Dermis microvascular lymphatic vessel endothelial cell (primary cell): ENCODE measurements around the gene UGCG. TPM values are rescaled to one million over a fixed set of nuclear protein-coding genes. Genes with fewer than 3 reads are reported as not detected.
"Not testable (repeated sequence)": the region's sequence is repeated elsewhere in the genome, so short reads cannot be mapped to it uniquely, and the experiment has no call there.

Source experiments
- DNase-seq, 2 donors: peaks; one replicate each; pipeline versions ENCODE4 v3.0.0 to v3.0.0-alpha.2; 2010; ENCODE audit warnings: low read depth in 2 of 2
- total RNA-seq: library from RNA; depleted of rRNA; stranded (reverse); fragments of >200 nt; gene quantifications from 2 replicates; pipeline ENCODE4 v1.2.1, GENCODE V29; 2014

Gene UGCG
- total RNA-seq, 1 donor from 2014 or later: 54.7 TPM

- peak in 1 of 2 donors; percentile 63 for DNase-seq
These were observed 55.9 kb downstream of the UGCG start for GRCh38 chr9:111952559-111952958.

- no peak for DNase-seq
These were observed 56.8 kb downstream of the UGCG start for GRCh38 chr9:111953444-111953843.

GRCh38 chr9:111955048-111955447 is 58.4 kb downstream of the UGCG start:
- DNase-seq: no peak

GRCh38 chr9:111957856-111958631 is 61.4 kb downstream of the UGCG start:
- peak in 1 of 2 donors; percentile 91 for DNase-seq

GRCh38 chr9:111959468-111960359 is 63.1 kb downstream of the UGCG start:
- DNase-seq: peak in 1 of 2 donors; percentile 71

- DNase-seq: not testable (repeated sequence)
These were observed 63.9 kb downstream of the UGCG start for GRCh38 chr9:111960485-111960884.

GRCh38 chr9:111961009-111961408 is 64.4 kb downstream of the UGCG start:
- peak in 1 of 2 donors; percentile 53 for DNase-seq

- peak in 1 of 2 donors; percentile 94 for DNase-seq
These were observed 65.0 kb downstream of the UGCG start for GRCh38 chr9:111961575-111961974.

- DNase-seq: no peak
These were observed 65.4 kb downstream of the UGCG start for GRCh38 chr9:111962021-111962420.

GRCh38 chr9:111963995-111964394 is 67.4 kb downstream of the UGCG start:
- DNase-seq: no peak

- DNase-seq: peak in 1 of 2 donors; percentile 40
These were observed 69.0 kb downstream of the UGCG start for GRCh38 chr9:111965566-111966019.

- no peak for DNase-seq
These were observed 69.6 kb downstream of the UGCG start for GRCh38 chr9:111966124-111966723.

GRCh38 chr9:111966861-111967291 is 70.3 kb downstream of the UGCG start:
- DNase-seq: no peak

- no peak for DNase-seq
These were observed 71.0 kb downstream of the UGCG start for GRCh38 chr9:111967621-111968020.

GRCh38 chr9:111969061-111969460 is 72.4 kb downstream of the UGCG start:
- no peak for DNase-seq

GRCh38 chr9:111969622-111970021 is 73.0 kb downstream of the UGCG start:
- no peak for DNase-seq

- DNase-seq: no peak
These were observed 74.2 kb downstream of the UGCG start for GRCh38 chr9:111970827-111971226.

- DNase-seq: peak in 1 of 2 donors; percentile 50
These were observed 77.6 kb downstream of the UGCG start for GRCh38 chr9:111974092-111974681.

- peak in 1 of 2 donors; percentile 20 for DNase-seq
These were observed 79.1 kb downstream of the UGCG start for GRCh38 chr9:111975709-111976108.

GRCh38 chr9:111978616-111979015 is 82.0 kb downstream of the UGCG start:
- DNase-seq: no peak

GRCh38 chr9:111979561-111979960 is 82.9 kb downstream of the UGCG start:
- no peak for DNase-seq
